ENCODE data around the gene QRFP. TPM values are rescaled to one million over a fixed set of nuclear protein-coding genes. Genes with fewer than 3 reads are reported as not detected.

Gene QRFP
- total and polyA plus RNA-seq, 2 of the 8 experiments (the other 6 are each of a cell fraction or from before 2014, with no cell fraction given), result not detected

- POLR2A ChIA-PET (ENCODE audit: partially characterized antibody), result interaction anchor here (0.7 to 1.4 kb wide), 3 partner anchors 21 to 288 kb away, joined by 3 read pairs; no protein-coding TSS in a partner anchor
These were observed 36.8 kb upstream of the QRFP start for GRCh38 chr9:130933114-130934046.

More at GRCh38 chr9:130933114-130934046, 36.8 kb upstream of the QRFP start:
- Histone ChIP-seq H2AFZ (ENCODE audit: low read length) (no peak overlapping the region), H3K4me1 (replicated peaks in 1 of 4; ENCODE audit: control insufficient read depth in 3 of 4, insufficient read depth in 4 of 4, low read length in 3 of 4) (peaks cover 8 to 47% (median 29%) of the 10 kb centered on the region in 4 experiments), H3K4me2 (ENCODE audit: insufficient read depth in 1 of 2, low read depth in 2 of 2, low read length in 2 of 2) (peak overlapping the region; percentile 5 to 45; a peak in 3 of 4 replicates), H4K91ac (replicated peaks; ENCODE audit: insufficient read length, low read length) (no peak overlapping the region), H3K18ac (ENCODE audit: extremely low read depth, low read length) (peak overlapping the region; percentile 48; the same call in 1 of the 2 replicates), H2BK120ac (replicated peaks; ENCODE audit: low read depth, low read length) (no peak overlapping the region), H3K14ac (ENCODE audit: insufficient read length) (no peak overlapping the region), H3K9me3 (ENCODE audit: insufficient read depth in 2 of 2, low read depth in 1 of 2, low read length in 1 of 2) (no peaks in the 10 kb centered on the region), H2BK12ac (ENCODE audit: low read depth, low read length) (peak overlapping the region; percentile 84; the same call in 1 of the 2 replicates), H3K9ac (replicated peaks in 1 of 4; ENCODE audit: extremely low read depth in 1 of 4, low read depth in 3 of 4, low read length in 3 of 4) (no peak overlapping the region), H2BK20ac (ENCODE audit: low read length) (no peak overlapping the region), H4K5ac (ENCODE audit: insufficient read length, low read depth, low read length) (no peak overlapping the region), H4K8ac (ENCODE audit: extremely low read depth, insufficient read depth, low read length) (no peak overlapping the region), H2AK5ac (ENCODE audit: low read depth, low read length) (no peak overlapping the region; the same call in 1 of the 2 replicates), H3K4me3 (ENCODE audit: extremely low read depth in 1 of 4, insufficient read depth in 2 of 4, low read depth in 3 of 4, low read length in 4 of 4) (no peak overlapping the region; a peak in 1 of 8 replicates), H2BK5ac (ENCODE audit: low read depth, low read length) (peak overlapping the region; percentile 32; the same call in 1 of the 2 replicates), H3K36me3 (ENCODE audit: control insufficient read depth in 2 of 4, insufficient read depth in 4 of 4, low read length in 3 of 4) (no peaks in the 10 kb centered on the region), H3K79me2 (ENCODE audit: control insufficient read depth in 1 of 2, insufficient read depth in 2 of 2, low read length in 2 of 2) (no peaks in the 10 kb centered on the region), H4K20me1 (replicated peaks in 1 of 2; ENCODE audit: control insufficient read depth in 1 of 2, insufficient read depth in 2 of 2, low read length in 2 of 2) (peaks cover 0 to 2% of the 10 kb centered on the region in 2 experiments), H3K27me3 (replicated peaks in 1 of 4; ENCODE audit: control insufficient read depth in 3 of 4, extremely low read depth in 1 of 4, insufficient read depth in 3 of 4, low read length in 3 of 4) (peaks cover 11 to 13% (median 13%) of the 10 kb centered on the region in 4 experiments), H3K23ac (ENCODE audit: insufficient read length) (no peak overlapping the region), H3K56ac (replicated peaks; ENCODE audit: insufficient read length, low read depth, low read length) (no peak overlapping the region), H3K23me2 (ENCODE audit: low read depth, low read length) (peaks cover 4% of the 10 kb centered on the region; the same call in 1 of the 2 replicates), H3K27ac (ENCODE audit: low read depth, low read length) (no peak overlapping the region), H3K4ac (replicated peaks; ENCODE audit: insufficient read length, low read depth, low read length) (no peak overlapping the region), H3K79me1 (ENCODE audit: low read depth, low read length) (no peaks in the 10 kb centered on the region), H2BK15ac (ENCODE audit: low read length) (no peak overlapping the region)
- DNase-seq (ENCODE audit: low read depth in 1 of 2, low spot score in 2 of 2), result peak in 1 of 2 experiments; percentile 62
- 61% methylated on average over 22 of the region's 26 CpGs; no CpG with 5 or more reads in 1 of the 2 experiments for WGBS, 2 experiments (ENCODE audit: extremely low coverage in 1 of 2, insufficient coverage in 1 of 2, insufficient read length in 1 of 2, insufficient replicate concordance in 2 of 2, low coverage in 1 of 2, low lambda C conversion rate in 2 of 2, missing lambda C conversion rate in 1 of 2)
- no peak for TF ChIP-seq SUZ12 (IDR thresholded peaks at IDR 0.05; ENCODE audit: low read length)
- TF ChIP-seq CBX5 (IDR thresholded peaks at IDR 0.05; ENCODE audit: low read depth, low read length), result no peak
- no peak; a peak in 1 of 4 replicates for TF ChIP-seq RAD21 (IDR thresholded peaks at IDR 0.05 in 1 of 2, conservative IDR thresholded peaks at IDR 0.05 in 1 of 2; ENCODE audit: low read depth in 2 of 2, low read length in 2 of 2)
- no peak for TF ChIP-seq CHD2 (IDR thresholded peaks at IDR 0.05; ENCODE audit: low read length)
- TF ChIP-seq HDAC6 (IDR thresholded peaks at IDR 0.05; ENCODE audit: low read depth, low read length), result no peak
- TF ChIP-seq SIRT6 (IDR thresholded peaks at IDR 0.05; ENCODE audit: low read length), result no peak
- TF ChIP-seq NRF1 (IDR thresholded peaks at IDR 0.05; ENCODE audit: low read depth, low read length), result no peak
- TF ChIP-seq POLR2AphosphoS5 (IDR thresholded peaks at IDR 0.05; ENCODE audit: low read depth, low read length), result no peak
- CTCF ChIA-PET (ENCODE audit: partially characterized antibody), result interaction anchor here (0.8 to 7.8 kb wide), 22 partner anchors 11 to 230 kb away, joined by 3 to 38 read pairs (median 4); no protein-coding TSS in a partner anchor
- FAIRE-seq, result no peak

Data from H1 (cell line).